ENCODE data around the gene UNG. TPM values are rescaled to one million over a fixed set of nuclear protein-coding genes. Genes with fewer than 3 reads are reported as not detected.

UNG gene
- total RNA-seq, 1 donor from 2014 or later: 20.5 TPM

GRCh38 chr12:109160433-109160832 is 63.0 kb downstream of the UNG start:
- Histone ChIP-seq H3K36me3 (no peaks in the 10 kb centered on the region), H3K27me3 (ENCODE audit: low read depth) (no peaks in the 10 kb centered on the region), H3K4me3 (no peak overlapping the region), H3K4me1 (peaks cover 18% of the 10 kb centered on the region), H3K27ac (no peak overlapping the region), H3K9me3 (no peaks in the 10 kb centered on the region)
- intact Hi-C loops (cut with DNase I): no loop called here
- TF ChIP-seq CTCF (IDR thresholded peaks at IDR 0.05): no peak
- ATAC-seq: no peak
- DNase-seq: no peak

Other genes starting within 250 kb of the UNG start
- gene SSH1, start 240.0 kb upstream of the UNG start, total RNA-seq: 45.6 TPM
- gene DAO, start 217.5 kb upstream of the UNG start, total RNA-seq: not detected
- gene SVOP, start 76.5 kb upstream of the UNG start, total RNA-seq: not detected
- 13.9 TPM for gene USP30, start 45.0 kb upstream of the UNG start, total RNA-seq
- gene ALKBH2, start 4.1 kb upstream of the UNG start, total RNA-seq: 9.6 TPM
- 42.5 TPM for gene ACACB, start 19.0 kb downstream of the UNG start, total RNA-seq
- not detected for gene FOXN4, start 211.7 kb downstream of the UNG start, total RNA-seq

All from lower lobe of right lung (tissue), 2 donors.